HEK293 (cell line): ENCODE data around the gene TESMIN.

ENCODE experiments used
- CTCF ChIA-PET: fragments of 350-600 bp; formaldehyde crosslinking; extraction: SDS; loops from one replicate; lab custom pipeline; 2021; ENCODE audit warnings: antibody characterized with exemption; lab: Yijun Ruan, JAX
- POLR2A ChIA-PET: fragments of 300-600 bp; formaldehyde crosslinking; extraction: SDS; loops from one replicate; lab custom pipeline; 2020; ENCODE audit warnings: antibody characterized with exemption, inconsistent platforms; lab: Yijun Ruan, JAX
- H3K27ac ChIP-seq: fragments of 200-500 bp; sonication (Bioruptor generic); 2 replicates; pipeline ENCODE4 v1.5.1; 2014; ENCODE audit warnings: low read depth, low read length, control low read depth, inconsistent platforms; ENCODE audit errors: extremely low read depth
- H3K36me3 ChIP-seq, 2 experiments: fragments of 200-500 bp in 1 of 2; sonication (Bioruptor generic) in 1 of 2; 1 replicate in 1 of 2; 2 replicates in 1 of 2; pipeline ENCODE4 v1.5.1; 2014 to 2017; ENCODE audit warnings: inconsistent platforms in 2 of 2, low read length in 2 of 2; ENCODE audit not compliant: control insufficient read depth in 2 of 2, insufficient read depth in 1 of 2
- H3K4me1 ChIP-seq: fragments of 200-500 bp; sonication (Bioruptor generic); 2 replicates; pipeline ENCODE4 v1.5.1; 2014; ENCODE audit warnings: mild to moderate bottlenecking, low read length, inconsistent platforms; ENCODE audit not compliant: control insufficient read depth, insufficient read depth
- H3K4me3 ChIP-seq: 2 replicates; pipeline ENCODE4 v1.5.1; 2011; ENCODE audit warnings: low read depth, mild to moderate bottlenecking, control low read depth, low read length, moderate library complexity
- H3K9me3 ChIP-seq: fragments of 200-500 bp; sonication (Bioruptor generic); 2 replicates; pipeline ENCODE4 v1.5.1; 2014; ENCODE audit warnings: low read depth, low read length, inconsistent platforms; ENCODE audit not compliant: control insufficient read depth, insufficient read depth
- MEIS1 ChIP-seq: sonication (generic); formaldehyde crosslinking; IDR thresholded peaks from 2 replicates; pipeline ENCODE4 v1.8.1; 2022; ENCODE audit warnings: missing genetic modification reagents, mild to moderate bottlenecking, borderline replicate concordance
- REPIN1 ChIP-seq: fragments of 450-650 bp; formaldehyde crosslinking; IDR thresholded peaks from 2 replicates; pipeline ENCODE4 v1.5.1; 2017; ENCODE audit warnings: missing biosample characterization, missing genetic modification characterization, low read depth
- SCRT2 ChIP-seq: fragments of 450-650 bp; formaldehyde crosslinking; IDR thresholded peaks from 2 replicates; pipeline ENCODE4 v1.5.1; 2016; ENCODE audit warnings: missing biosample characterization, missing genetic modification characterization
- ZFP37 ChIP-seq: fragments of 450-650 bp; formaldehyde crosslinking; IDR thresholded peaks from 2 replicates; pipeline ENCODE4 v1.5.1; 2016; ENCODE audit warnings: missing biosample characterization, missing genetic modification characterization
- ZNF16 ChIP-seq: fragments of 450-650 bp; formaldehyde crosslinking; IDR thresholded peaks from 2 replicates; pipeline ENCODE4 v1.5.1; 2016; ENCODE audit warnings: low read depth, missing biosample characterization, missing genetic modification characterization
- ZNF18 ChIP-seq: fragments of 450-650 bp; formaldehyde crosslinking; IDR thresholded peaks from 2 replicates; pipeline ENCODE4 v1.5.1; 2016; ENCODE audit warnings: missing biosample characterization, missing genetic modification characterization
- ZNF202 ChIP-seq: fragments of 450-650 bp; formaldehyde crosslinking; IDR thresholded peaks from 2 replicates; pipeline ENCODE4 v1.5.1; 2016; ENCODE audit warnings: missing biosample characterization, missing genetic modification characterization, borderline replicate concordance
- ZNF223 ChIP-seq: fragments of 450-650 bp; formaldehyde crosslinking; IDR thresholded peaks from 2 replicates; pipeline ENCODE4 v1.5.1; 2016; ENCODE audit warnings: missing biosample characterization, missing genetic modification characterization
- ZNF302 ChIP-seq: fragments of 450-650 bp; formaldehyde crosslinking; IDR thresholded peaks from 2 replicates; pipeline ENCODE4 v1.5.1; 2016; ENCODE audit warnings: missing biosample characterization, missing genetic modification characterization, low read depth
- ZNF350 ChIP-seq: fragments of 450-650 bp; formaldehyde crosslinking; IDR thresholded peaks from 2 replicates; pipeline ENCODE4 v1.5.0; 2017; ENCODE audit warnings: missing biosample characterization, mild to moderate bottlenecking, missing genetic modification characterization
- ZNF354C ChIP-seq: fragments of 450-650 bp; formaldehyde crosslinking; IDR thresholded peaks from 2 replicates; pipeline ENCODE4 v1.5.1; 2016; ENCODE audit warnings: missing biosample characterization, missing genetic modification characterization, low read depth, borderline replicate concordance
- ZNF549 ChIP-seq: fragments of 450-650 bp; IDR thresholded peaks from 2 replicates; pipeline ENCODE4 v1.5.1; 2018; ENCODE audit warnings: missing biosample characterization, missing genetic modification characterization, mild to moderate bottlenecking, inconsistent platforms, moderate library complexity
- ZNF571 ChIP-seq: fragments of 450-650 bp; formaldehyde crosslinking; IDR thresholded peaks from 2 replicates; pipeline ENCODE4 v1.5.0; 2017; ENCODE audit warnings: missing biosample characterization, missing genetic modification characterization
- ZNF639 ChIP-seq: fragments of 450-650 bp; formaldehyde crosslinking; IDR thresholded peaks from 2 replicates; pipeline ENCODE4 v1.5.1; 2016; ENCODE audit warnings: missing biosample characterization, missing genetic modification characterization
- ZNF664 ChIP-seq: fragments of 450-650 bp; formaldehyde crosslinking; IDR thresholded peaks from 2 replicates; pipeline ENCODE4 v1.5.1; 2016; ENCODE audit warnings: missing biosample characterization, missing genetic modification characterization
- ZNF776 ChIP-seq: fragments of 450-650 bp; formaldehyde crosslinking; IDR thresholded peaks from 2 replicates; pipeline ENCODE4 v1.5.0; 2017; ENCODE audit warnings: missing biosample characterization, missing genetic modification characterization, borderline replicate concordance
- ZNF777 ChIP-seq: fragments of 450-650 bp; formaldehyde crosslinking; IDR thresholded peaks from 2 replicates; pipeline ENCODE4 v1.5.1; 2017; ENCODE audit warnings: missing biosample characterization, missing genetic modification characterization, borderline replicate concordance
- ZNF791 ChIP-seq: fragments of 450-650 bp; formaldehyde crosslinking; IDR thresholded peaks from 2 replicates; pipeline ENCODE4 v1.5.1; 2016; ENCODE audit warnings: missing biosample characterization, missing genetic modification characterization
- ZNF837 ChIP-seq: fragments of 450-650 bp; formaldehyde crosslinking; IDR thresholded peaks from 2 replicates; pipeline ENCODE4 v1.5.1; 2016; ENCODE audit warnings: missing biosample characterization, missing genetic modification characterization
- ZNF843 ChIP-seq: fragments of 450-650 bp; formaldehyde crosslinking; IDR thresholded peaks from 2 replicates; pipeline ENCODE4 v1.5.1; 2016; ENCODE audit warnings: missing biosample characterization, missing genetic modification characterization
- ZSCAN23 ChIP-seq: fragments of 450-650 bp; formaldehyde crosslinking; IDR thresholded peaks from 2 replicates; pipeline ENCODE4 v1.5.1; 2016; ENCODE audit warnings: missing biosample characterization, missing genetic modification characterization
- ZSCAN30 ChIP-seq: fragments of 450-650 bp; IDR thresholded peaks from 2 replicates; pipeline ENCODE4 v1.5.1; 2018; ENCODE audit warnings: missing biosample characterization, mild to moderate bottlenecking, missing genetic modification characterization, moderate library complexity
- TF ChIP-seq, protein P1 (sequence below): fragments of 450-650 bp; formaldehyde crosslinking; conservative IDR thresholded peaks from 2 replicates; pipeline ENCODE4 v1.5.1; 2016; ENCODE audit warnings: low read depth, missing biosample characterization, missing genetic modification characterization
- TF ChIP-seq, protein P2 (sequence below): fragments of 450-650 bp; formaldehyde crosslinking; IDR thresholded peaks from 2 replicates; pipeline ENCODE4 v1.5.1; 2016; ENCODE audit warnings: missing biosample characterization, missing genetic modification characterization
- TF ChIP-seq, protein P3 (sequence below): fragments of 450-650 bp; formaldehyde crosslinking; IDR thresholded peaks from 2 replicates; pipeline ENCODE4 v1.5.1; 2016; ENCODE audit warnings: missing biosample characterization, missing genetic modification characterization

Gene TESMIN

GRCh38 chr11:68780829-68781228, 29.5 kb upstream of the TESMIN start:
- no peaks in the 10 kb centered on the region for H3K9me3 ChIP-seq
- TF ChIP-seq ZNF549 (tag by site-specific recombination) (no peak), ZNF223 (tag by site-specific recombination) (no peak), REPIN1 (tag by site-specific recombination) (no peak), ZNF664 (tag by site-specific recombination) (no peak), ZNF571 (tag by site-specific recombination) (no peak), ZNF639 (no peak), ZNF350 (tag by site-specific recombination) (no peak), ZNF16 (tag by site-specific recombination) (no peak), ZNF791 (tag by site-specific recombination) (no peak), ZNF18 (no peak), ZNF837 (tag by site-specific recombination) (no peak), ZNF776 (tag by site-specific recombination) (no peak), SCRT2 (no peak)
- TF ChIP-seq, protein P1, sequence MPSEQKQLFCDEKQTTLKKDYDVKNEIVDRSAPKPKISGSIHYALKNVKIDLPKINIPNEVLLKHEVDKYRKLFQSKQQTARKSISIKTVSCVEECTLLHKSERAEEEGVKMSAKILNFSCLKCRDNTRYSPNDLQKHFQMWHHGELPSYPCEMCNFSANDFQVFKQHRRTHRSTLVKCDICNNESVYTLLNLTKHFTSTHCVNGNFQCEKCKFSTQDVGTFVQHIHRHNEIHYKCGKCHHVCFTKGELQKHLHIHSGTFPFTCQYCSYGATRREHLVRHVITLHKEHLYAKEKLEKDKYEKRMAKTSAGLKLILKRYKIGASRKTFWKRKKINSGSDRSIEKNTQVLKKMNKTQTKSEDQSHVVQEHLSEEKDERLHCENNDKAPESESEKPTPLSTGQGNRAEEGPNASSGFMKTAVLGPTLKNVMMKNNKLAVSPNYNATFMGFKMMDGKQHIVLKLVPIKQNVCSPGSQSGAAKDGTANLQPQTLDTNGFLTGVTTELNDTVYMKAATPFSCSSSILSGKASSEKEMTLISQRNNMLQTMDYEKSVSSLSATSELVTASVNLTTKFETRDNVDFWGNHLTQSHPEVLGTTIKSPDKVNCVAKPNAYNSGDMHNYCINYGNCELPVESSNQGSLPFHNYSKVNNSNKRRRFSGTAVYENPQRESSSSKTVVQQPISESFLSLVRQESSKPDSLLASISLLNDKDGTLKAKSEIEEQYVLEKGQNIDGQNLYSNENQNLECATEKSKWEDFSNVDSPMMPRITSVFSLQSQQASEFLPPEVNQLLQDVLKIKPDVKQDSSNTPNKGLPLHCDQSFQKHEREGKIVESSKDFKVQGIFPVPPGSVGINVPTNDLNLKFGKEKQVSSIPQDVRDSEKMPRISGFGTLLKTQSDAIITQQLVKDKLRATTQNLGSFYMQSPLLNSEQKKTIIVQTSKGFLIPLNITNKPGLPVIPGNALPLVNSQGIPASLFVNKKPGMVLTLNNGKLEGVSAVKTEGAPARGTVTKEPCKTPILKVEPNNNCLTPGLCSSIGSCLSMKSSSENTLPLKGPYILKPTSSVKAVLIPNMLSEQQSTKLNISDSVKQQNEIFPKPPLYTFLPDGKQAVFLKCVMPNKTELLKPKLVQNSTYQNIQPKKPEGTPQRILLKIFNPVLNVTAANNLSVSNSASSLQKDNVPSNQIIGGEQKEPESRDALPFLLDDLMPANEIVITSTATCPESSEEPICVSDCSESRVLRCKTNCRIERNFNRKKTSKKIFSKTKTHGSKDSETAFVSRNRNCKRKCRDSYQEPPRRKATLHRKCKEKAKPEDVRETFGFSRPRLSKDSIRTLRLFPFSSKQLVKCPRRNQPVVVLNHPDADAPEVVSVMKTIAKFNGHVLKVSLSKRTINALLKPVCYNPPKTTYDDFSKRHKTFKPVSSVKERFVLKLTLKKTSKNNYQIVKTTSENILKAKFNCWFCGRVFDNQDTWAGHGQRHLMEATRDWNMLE, result no peak
- TF ChIP-seq, protein P2, sequence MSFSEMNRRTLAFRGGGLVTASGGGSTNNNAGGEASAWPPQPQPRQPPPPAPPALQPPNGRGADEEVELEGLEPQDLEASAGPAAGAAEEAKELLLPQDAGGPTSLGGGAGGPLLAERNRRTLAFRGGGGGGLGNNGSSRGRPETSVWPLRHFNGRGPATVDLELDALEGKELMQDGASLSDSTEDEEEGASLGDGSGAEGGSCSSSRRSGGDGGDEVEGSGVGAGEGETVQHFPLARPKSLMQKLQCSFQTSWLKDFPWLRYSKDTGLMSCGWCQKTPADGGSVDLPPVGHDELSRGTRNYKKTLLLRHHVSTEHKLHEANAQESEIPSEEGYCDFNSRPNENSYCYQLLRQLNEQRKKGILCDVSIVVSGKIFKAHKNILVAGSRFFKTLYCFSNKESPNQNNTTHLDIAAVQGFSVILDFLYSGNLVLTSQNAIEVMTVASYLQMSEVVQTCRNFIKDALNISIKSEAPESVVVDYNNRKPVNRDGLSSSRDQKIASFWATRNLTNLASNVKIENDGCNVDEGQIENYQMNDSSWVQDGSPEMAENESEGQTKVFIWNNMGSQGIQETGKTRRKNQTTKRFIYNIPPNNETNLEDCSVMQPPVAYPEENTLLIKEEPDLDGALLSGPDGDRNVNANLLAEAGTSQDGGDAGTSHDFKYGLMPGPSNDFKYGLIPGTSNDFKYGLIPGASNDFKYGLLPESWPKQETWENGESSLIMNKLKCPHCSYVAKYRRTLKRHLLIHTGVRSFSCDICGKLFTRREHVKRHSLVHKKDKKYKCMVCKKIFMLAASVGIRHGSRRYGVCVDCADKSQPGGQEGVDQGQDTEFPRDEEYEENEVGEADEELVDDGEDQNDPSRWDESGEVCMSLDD (tag by site-specific recombination), result no peak
- peaks cover 0 to 62% of the 10 kb centered on the region in 2 experiments; a peak in 2 of 3 replicates for H3K36me3 ChIP-seq
- CTCF ChIA-PET, result no interaction called here
- POLR2A ChIA-PET, result no interaction called here
- no peak overlapping the region for H3K27ac ChIP-seq
- no peaks in the 10 kb centered on the region for H3K4me1 ChIP-seq
- H3K4me3 ChIP-seq, result no peak overlapping the region

GRCh38 chr11:68778205-68778604, 26.9 kb upstream of the TESMIN start:
- Histone ChIP-seq H3K9me3 (no peaks in the 10 kb centered on the region), H3K4me3 (no peak overlapping the region), H3K36me3 (peaks cover 0 to 72% of the 10 kb centered on the region in 2 experiments; a peak in 2 of 3 replicates), H3K4me1 (no peaks in the 10 kb centered on the region), H3K27ac (no peak overlapping the region)
- POLR2A ChIA-PET, result no interaction called here
- CTCF ChIA-PET, result interaction anchor here (0.7 kb wide), 1 partner anchor 461 kb away, joined by 3 read pairs; no protein-coding TSS in a partner anchor
- TF ChIP-seq ZNF202 (tag by site-specific recombination), result no peak
- no peak for TF ChIP-seq ZNF777 (tag by site-specific recombination)
- TF ChIP-seq, protein P3, sequence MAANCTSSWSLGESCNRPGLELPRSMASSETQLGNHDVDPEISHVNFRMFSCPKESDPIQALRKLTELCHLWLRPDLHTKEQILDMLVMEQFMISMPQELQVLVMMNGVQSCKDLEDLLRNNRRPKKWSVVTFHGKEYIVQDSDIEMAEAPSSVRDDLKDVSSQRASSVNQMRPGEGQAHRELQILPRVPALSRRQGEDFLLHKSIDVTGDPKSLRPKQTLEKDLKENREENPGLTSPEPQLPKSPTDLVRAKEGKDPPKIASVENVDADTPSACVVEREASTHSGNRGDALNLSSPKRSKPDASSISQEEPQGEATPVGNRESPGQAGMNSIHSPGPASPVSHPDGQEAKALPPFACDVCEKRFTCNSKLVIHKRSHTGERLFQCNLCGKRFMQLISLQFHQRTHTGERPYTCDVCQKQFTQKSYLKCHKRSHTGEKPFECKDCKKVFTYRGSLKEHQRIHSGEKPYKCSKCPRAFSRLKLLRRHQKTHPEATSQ (tag by site-specific recombination), result no peak
- no peak for TF ChIP-seq ZNF354C (tag by site-specific recombination)
- no peak for TF ChIP-seq ZNF571 (tag by site-specific recombination)
- no peak for TF ChIP-seq MEIS1 (CRISPR knock-in tag)
- no peak for TF ChIP-seq ZSCAN30 (tag by site-specific recombination)
- no peak for TF ChIP-seq ZFP37 (tag by site-specific recombination)
- TF ChIP-seq ZSCAN23 (tag by site-specific recombination), result no peak
- TF ChIP-seq ZNF837 (tag by site-specific recombination), result no peak
- TF ChIP-seq ZNF843 (tag by site-specific recombination), result no peak
- no peak for TF ChIP-seq ZNF302 (tag by site-specific recombination)
